COLO668 (cell line): ENCODE measurements around the gene LIFR.

Experiments used
- DNase-seq: peaks from one replicate; lab custom pipeline; 2025; ENCODE audit not compliant: unreplicated experiment; lab: John Stamatoyannopoulos, UW

LIFR gene

GRCh38 chr5:38551030-38552017, 5.1 kb downstream of the LIFR start:
- DNase-seq: peak; percentile 27

- no peak for DNase-seq
Measured at GRCh38 chr5:38548064-38548759, 8.2 kb downstream of the LIFR start.

- no peak for DNase-seq
Measured at GRCh38 chr5:38547257-38547656, 9.2 kb downstream of the LIFR start.

GRCh38 chr5:38546691-38547146, 9.7 kb downstream of the LIFR start:
- DNase-seq: no peak

GRCh38 chr5:38543886-38544285, 12.6 kb downstream of the LIFR start:
- DNase-seq: no peak

- no peak for DNase-seq
Measured at GRCh38 chr5:38543074-38543473, 13.4 kb downstream of the LIFR start.

GRCh38 chr5:38541174-38541725, 15.2 kb downstream of the LIFR start:
- peak; percentile 17 for DNase-seq

- DNase-seq: peak; percentile 68
Measured at GRCh38 chr5:38540314-38540713, 16.1 kb downstream of the LIFR start.

GRCh38 chr5:38538161-38538560, 18.3 kb downstream of the LIFR start:
- no peak for DNase-seq

- no peak for DNase-seq
Measured at GRCh38 chr5:38537505-38537904, 18.9 kb downstream of the LIFR start.

- no peak for DNase-seq
Measured at GRCh38 chr5:38536968-38537367, 19.5 kb downstream of the LIFR start.

- no peak for DNase-seq
Measured at GRCh38 chr5:38535845-38536244, 20.6 kb downstream of the LIFR start.

- no peak for DNase-seq
Measured at GRCh38 chr5:38535248-38535750, 21.1 kb downstream of the LIFR start.

GRCh38 chr5:38534156-38534453, 22.3 kb downstream of the LIFR start:
- DNase-seq: no peak

- no peak for DNase-seq
Measured at GRCh38 chr5:38533286-38534155, 22.9 kb downstream of the LIFR start.

GRCh38 chr5:38532165-38532669, 24.2 kb downstream of the LIFR start:
- no peak for DNase-seq

- DNase-seq: no peak
Measured at GRCh38 chr5:38531518-38531917, 24.9 kb downstream of the LIFR start.

GRCh38 chr5:38529955-38530646, 26.3 kb downstream of the LIFR start:
- no peak for DNase-seq

GRCh38 chr5:38528162-38528703, 28.2 kb downstream of the LIFR start:
- DNase-seq: no peak

- no peak for DNase-seq
Measured at GRCh38 chr5:38527475-38527874, 29.0 kb downstream of the LIFR start.
